ENCODE measurements around the gene THTPA.
"Not testable (repeated sequence)": the region's sequence is repeated elsewhere in the genome, so short reads cannot be mapped to it uniquely, and the experiment has no call there.

Gene THTPA

DNA sequence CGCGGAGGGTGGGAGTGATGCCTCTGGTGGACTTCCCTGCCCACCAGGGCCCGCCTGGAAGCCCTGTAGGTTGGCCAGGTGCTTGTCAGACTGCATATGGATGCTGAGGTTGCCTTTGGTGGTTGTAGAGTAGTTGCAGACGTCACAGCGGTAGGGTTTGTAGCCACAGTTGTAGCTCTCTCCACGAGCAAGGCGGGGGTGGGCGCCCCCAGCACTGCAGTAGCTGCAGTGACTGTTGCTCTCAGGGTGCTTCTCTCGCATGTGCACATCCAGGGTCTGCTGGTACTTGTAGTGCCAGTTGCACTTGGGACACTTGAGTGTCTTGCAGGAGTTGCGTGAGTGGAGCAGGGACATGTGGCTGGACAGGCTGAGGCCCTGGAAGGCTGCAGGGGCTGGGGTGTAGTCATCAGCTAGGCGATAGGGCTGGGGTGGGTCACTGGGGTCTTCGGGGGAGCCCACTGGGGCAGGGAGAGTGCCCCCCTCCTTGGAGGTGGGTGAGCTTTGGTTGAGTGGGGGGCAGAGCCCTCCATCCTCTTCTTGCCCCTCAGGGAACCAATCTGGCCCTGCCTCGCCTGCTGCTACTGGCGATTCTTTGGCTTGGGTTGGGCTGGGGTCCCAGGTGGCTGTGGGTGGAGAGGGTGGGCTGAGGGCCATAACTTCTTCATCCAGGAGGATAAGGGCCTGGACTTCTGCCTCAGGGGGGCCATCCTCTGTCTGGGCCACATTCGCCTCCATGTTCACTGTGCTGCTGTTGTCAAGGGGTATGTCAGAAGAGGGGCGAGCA lies 22.2 kb upstream of the THTPA start:
- DNase-seq (ENCODE audit: low read depth in 2 of 2) = no peak

DNA sequence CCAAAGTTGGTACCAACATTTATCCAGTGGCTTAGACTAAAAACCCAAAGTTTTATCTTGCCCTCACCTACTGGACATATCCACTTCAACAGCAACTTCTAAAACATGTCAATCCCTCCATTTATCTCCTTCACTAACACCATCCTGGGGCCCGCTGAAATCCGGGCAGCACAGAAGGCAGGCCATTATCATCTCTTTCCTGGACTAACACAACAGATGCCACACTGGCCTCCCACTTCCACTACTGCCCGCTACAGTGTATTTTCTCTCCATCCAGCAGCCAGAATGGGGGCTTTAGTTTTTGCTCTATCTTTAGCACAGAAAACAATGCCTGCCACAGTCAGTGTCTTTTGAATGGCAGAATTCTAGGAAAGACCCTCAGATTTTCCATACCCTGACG lies 20.1 kb upstream of the THTPA start:
- DNase-seq (ENCODE audit: low read depth in 2 of 2) = no peak

DNA sequence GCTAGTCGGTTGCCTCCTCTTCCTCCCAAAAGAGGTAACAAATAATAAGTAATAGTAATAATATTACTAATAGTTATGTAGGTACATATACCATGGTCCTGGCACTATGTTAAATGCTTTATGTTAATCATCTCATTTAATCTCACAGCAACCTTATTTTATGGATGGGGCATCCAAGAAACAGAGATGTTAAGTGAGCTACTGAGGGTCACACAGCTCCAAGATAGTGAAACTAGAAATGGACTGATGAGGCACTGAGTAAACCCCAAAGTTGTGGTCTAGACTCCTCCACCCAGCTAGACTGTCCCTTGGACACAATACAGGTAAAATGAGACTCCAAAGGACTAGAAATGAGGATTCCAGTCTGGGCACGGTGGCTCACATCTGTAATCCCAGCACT lies 19.6 kb upstream of the THTPA start:
- no peak for DNase-seq (ENCODE audit: low read depth in 2 of 2)

DNA sequence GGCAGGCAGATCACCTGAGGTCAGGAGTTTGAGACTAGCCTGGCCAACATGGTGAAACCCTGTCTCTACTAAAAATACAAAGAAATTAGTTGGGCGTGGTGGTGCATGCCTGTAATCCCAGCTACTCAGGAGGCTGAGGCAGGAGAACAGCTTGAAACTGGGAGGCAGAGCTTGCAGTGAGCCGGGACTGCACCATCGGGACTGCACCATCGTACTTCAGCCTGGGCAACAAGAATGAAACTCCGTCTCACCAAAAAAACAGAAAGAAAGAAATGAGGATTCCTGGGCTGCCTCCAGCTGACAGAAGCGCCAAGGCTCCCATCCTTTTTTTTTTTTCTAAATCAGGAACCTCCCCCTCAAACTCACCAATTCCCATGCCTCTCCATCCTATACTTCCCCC lies 19.2 kb upstream of the THTPA start:
- not testable (repeated sequence) for DNase-seq (ENCODE audit: low read depth in 2 of 2)

DNA sequence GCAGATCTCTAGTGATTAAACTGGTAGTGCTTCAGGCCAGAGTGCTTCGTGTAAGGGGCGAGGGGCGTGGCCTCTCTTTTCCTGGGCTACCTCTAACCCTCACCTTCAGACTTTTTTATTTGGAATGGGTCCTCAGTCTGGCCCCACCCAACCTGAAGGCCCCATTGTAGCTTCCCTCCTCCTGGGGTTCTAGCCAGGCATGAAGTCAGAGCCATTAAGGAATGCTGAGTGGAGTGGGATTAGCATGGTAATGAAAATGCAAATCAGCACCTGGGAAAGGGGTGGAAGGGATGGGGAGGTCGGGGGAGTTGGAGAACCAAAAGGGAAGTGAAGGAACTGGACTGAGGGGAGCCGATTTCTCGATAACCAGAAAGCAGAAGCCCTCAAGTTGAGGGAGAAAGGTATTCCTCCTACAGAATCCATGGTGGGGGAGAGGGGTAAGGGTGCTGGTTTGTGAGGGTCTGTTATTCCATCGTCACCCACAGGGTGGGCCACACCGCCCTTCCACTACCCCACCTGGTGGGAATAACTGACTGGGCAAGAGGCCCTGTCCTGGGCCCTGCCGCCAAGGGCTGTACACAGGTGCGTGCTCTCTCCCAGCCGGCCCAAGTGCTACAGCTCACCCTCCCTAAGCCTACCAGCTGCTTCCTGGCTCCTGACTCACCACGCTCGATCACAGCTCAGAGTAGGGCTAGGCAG lies 18.6 kb upstream of the THTPA start:
- DNase-seq (ENCODE audit: low read depth in 2 of 2) = no peak

DNA sequence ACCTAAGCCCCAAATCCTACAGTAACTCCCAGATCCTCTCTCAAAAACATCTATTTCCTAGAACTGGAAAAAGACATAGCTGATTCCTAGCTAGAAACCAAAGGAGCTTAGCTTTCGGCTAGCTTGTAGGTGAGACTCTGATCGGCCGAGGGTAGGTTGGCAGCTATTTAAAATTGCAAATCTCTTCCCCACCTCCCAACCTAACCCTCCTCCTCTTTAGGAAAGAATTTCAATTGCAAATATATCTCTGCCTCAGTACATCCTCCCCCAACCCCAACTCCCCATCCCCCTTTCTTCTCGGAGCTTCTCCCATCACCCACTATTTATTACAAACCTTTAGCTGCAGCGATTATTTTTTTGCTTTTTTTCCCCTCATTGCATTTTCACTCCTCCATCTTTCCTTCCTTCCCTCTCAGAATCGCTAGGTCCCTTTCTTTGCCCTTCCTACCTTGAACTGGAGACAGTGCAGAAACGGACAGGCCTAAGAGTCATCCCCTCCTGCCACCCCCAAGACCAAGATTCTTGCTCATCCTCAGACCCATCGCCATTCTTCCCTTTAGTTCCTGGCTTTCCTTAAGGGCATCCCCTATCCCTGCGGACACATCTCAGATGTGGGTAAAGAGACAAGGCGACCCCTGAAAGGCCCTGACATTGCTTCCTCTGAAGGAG lies 17.9 kb upstream of the THTPA start:
- DNase-seq (ENCODE audit: low read depth in 2 of 2) = no peak

DNA sequence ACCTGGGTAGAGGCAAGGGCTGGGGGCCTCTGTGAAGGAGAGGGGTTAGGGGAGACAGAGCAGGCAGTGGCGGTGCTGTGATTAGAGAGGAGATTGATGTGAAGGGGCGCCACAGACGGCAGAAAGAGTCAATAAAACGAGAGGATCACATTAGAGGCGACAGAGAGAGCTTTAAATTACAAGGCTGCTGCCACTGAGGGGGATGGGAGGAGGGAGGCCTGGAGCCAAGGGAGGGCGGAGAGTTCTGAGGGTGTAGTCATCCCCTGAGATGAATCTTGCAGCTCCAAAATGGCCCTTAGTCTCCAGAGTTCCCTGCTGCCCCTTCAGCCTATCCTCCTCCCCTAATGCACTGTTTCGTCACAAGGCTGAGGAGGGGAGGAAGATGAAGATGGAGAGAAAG lies 17.3 kb upstream of the THTPA start:
- DNase-seq (ENCODE audit: low read depth in 2 of 2) = no peak

DNA sequence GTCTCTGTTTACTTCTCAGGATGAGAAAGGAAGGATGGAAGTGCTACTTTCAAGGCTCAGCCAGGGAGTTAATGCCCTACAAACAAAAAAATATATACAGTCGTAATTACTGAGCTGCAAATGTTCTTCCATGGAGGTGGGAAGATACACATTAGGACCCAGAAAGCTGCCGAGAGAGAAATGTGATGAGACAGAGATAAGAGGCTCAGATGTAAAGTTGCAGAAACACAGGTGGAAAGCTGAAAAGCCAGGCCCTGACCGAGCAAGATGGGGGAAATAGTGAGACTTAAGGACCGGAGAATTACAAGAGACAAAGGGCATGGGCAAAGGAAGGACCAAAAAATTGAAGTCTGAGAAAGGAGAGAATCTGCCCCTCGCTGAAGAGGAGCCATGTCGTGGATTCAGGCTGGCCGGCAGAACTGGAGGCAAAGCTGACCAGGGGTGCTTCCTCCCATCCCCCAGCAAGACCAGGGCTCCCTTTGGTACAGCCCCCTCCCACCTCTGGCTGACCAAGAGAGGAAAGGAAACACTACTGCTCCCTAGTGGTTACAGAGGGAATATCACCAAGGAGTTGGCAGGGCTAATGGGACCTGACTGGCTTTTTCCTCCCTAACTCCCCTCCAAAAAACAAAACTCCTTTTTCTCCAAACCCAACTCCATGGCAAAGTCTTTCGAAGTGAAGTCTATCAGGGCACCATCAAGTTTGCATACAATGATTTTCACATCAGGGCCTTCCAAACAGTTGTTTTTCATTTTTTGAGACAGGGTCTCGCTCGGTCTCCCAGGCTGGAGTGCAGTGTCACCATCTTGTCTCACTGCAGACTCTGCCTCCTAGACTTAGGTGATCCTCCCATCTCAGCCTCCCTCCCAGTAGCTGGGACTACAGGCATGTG lies 16.6 kb upstream of the THTPA start:
- DNase-seq (ENCODE audit: low read depth in 2 of 2) = no peak

DNA sequence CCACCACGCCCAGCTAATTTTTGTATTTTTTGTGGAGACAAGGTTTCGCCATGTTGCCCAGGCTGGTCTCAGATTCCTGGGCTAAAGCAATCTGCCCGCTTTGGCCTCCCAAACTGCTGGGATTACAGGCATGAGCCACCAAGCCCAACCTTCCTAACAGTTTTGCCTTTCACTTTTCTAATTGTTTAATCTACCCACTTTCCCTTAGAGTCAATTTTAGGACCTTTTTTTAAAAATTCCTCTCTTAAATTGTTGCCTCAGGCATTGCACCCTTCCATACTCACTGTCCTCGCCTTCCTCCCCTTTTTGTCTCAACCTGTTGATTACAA lies 16.0 kb upstream of the THTPA start:
- DNase-seq (ENCODE audit: low read depth in 2 of 2) = no peak

DNA sequence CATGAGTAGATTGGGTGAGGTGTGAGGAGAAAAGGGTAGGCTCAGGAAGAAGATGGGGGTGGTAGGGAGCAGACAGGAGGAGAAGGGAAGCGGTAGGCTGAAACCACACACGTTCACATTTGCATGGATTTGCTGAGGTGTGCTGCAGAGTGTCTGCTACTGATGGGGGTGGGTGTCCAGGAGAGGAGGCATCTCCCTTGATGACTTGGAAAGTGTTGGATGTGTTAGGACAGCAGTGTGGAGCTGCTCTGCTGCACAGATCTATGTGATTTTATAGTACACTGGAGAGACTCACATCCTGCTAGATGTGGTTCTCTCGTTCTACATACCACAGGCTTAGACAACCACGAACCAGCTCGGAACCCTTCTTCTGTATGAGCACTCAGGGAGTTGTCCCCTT lies 13.8 kb upstream of the THTPA start:
- DNase-seq (ENCODE audit: low read depth in 2 of 2) = no peak

DNA sequence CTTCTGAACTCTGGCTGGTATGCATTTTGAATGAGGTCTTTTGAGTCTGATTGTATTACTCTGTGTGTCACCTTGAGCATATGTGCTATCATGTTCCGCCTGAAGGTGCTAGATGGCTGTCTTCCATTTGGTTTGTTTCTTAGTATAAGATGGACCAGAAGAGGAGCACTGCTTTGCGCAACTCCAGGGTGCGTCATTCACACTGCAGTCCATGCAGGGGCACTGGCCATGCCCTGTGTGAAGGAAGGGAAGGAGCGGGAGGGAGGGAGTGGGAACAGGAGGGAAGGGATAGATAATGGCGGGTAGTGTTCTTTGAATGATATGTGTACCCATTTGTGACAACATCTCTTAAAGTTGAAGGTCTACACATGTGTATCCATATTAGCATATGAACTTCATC lies 12.7 kb upstream of the THTPA start:
- no peak for DNase-seq (ENCODE audit: low read depth in 2 of 2)

DNA sequence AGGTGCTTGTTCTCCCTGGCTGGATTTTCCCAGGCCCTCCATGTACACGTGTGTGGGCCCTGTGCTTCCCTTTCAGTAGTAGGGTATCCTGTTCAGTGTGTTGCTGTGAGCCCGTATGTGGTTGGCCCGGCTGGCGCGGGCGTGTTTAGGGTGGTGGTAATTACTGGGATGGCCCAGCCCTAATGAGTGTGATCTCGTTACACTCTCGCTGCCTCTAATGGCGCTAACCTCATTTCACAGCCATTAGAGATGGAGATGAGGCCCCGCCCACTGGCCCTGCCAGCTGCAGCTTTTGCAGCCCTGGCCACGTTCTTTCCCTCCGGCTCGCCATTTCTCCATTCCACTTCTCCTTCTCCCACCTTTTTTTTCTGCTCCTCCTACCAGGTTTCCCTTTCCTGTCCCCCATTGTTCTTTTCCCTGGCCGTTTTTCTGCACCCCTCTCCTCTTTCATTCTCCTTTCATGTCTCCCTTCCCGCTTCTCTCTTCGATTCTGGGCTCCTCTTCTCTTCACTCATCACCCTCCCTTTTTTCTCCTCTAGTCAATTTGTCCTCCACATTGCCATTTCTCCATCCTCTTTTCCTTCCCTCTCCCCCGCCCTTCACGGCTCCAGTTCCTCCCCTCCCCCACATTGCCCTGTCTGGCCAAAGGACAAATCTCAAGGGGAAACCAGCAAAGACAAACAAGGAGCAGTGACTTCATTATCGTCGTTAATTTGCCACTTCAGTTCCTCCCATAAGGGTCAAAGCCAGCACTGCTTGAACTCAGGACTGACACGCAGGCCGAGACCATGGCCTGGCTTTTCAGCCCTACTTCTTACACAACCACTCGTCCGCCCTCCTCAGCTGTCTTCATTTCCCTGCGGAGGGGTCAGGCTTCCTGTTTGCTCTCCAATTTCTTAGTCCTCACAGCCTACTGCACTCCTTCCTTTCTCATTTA lies 11.3 kb upstream of the THTPA start:
- no peak for DNase-seq (ENCODE audit: low read depth in 2 of 2)

DNA sequence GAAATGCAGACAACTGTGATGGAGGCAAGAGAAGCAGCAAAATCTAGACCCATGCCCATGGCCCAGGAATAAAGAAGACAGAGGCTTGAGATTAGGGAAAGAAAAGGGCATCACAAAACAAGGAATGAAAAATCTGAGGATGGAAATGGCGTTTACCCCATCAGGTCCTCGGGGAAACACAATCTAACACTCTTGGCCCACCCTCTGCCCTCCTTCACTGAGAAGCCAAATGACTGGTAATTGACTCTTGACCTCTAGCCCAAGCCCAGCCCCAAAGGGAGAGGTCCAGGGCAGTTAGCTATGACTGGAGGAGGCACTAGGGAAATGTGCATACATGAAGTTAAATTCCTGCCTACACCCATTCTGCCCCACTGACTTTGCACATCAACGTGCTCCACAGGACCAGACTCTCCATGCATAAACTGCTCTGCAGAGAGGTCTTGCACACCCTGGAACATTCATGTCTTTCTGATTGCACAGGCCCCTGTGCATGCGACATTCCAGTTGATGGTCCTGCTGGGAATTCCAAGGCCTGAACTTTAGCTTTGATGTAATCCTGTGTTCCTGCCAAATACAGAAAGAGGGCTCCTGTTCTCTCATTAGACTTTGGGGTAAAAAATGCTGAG lies 10.2 kb upstream of the THTPA start:
- DNase-seq (ENCODE audit: low read depth in 2 of 2) = no peak

DNA sequence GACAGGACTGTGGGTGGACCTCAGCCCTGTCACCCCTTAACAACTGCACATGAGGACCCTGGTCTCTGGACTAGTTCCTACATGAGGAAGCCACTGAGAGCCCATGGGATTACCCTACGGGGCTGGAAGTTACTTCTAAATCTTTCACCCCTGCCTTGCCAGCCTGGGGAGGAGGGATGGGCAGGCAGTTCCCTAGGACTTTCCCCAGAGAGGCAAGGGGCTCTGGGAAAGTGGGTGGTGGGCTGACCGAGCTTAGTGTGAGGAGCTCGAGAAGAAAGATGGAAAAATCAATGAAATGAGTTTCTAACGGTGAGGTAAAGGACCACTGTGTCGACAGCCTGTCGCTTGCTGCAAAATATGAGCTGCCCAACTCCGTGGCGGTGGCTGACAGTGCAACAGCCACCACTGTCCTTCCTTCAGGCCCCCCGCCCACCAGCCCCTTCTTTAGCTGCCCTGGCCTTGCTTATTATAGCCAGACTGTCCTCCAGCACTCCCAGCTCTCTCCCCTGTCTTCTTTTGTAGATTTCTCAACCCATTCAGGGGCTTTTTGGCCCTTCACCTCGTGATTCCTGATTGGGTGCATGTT lies 9.5 kb upstream of the THTPA start:
- DNase-seq (ENCODE audit: low read depth in 2 of 2) = no peak

DNA sequence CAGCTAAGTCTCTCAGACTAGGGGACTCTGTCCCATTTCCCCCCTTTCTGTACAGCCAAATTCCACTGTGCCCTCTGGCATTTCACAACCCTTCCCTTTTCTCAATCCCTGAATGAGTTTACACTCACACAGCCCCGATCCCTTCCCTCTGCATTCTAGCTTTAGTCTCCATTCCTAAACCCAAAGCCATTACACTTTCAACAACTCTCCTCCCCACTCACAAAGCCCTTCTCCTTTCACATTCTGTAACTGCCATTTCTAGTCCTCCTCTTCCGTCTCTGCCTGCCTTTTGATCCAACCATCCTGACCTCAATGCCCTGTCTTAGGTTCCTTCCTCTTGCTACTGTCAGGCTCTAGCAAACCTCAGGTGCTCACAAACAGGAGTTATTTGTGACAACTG lies 8.1 kb upstream of the THTPA start:
- no peak for DNase-seq (ENCODE audit: low read depth in 2 of 2)

DNA sequence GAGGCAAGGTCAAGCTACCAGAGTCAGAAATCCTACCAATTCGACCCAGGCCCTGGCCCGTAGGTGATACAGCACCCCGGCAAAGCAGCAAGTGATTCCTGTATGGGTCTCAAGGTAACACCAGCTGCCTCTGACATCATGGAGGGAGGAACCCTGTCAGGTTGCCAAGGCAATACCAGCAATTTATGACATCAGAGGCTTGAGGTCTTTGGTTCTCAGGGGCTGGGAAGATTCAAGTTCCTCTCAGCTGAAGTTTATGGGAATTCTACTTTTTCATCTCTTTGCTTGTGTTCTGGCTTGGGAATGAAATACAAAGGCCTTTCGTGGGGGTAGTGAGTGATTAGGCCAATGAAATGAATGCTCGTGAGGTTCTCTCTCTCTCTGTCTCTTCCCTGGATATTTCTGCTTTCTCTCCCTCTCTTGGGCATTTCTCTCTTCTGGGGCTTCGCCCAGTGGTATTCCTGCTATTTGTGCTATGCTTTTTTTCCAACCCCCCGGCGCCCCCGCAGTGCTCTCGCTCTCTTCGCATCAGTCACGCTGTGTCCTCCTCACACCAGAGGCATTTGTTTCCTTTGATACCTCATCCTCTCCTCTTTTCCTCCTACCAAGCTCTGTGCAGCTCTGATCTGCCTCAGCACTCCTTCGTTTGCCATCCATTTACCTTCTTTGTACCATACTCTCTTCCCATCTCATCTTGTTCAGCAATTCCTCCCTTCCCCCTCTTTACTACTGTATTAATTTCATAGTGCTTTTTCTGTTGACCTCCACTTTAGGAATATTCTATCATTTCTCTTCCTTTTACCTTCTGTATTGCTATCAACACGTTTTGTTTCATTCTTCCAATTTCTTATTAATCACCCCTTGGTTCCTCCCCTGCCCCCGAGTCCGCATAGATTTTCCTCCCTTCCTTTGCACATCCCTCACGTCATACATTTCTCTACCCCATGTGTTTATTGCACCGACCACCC lies 7.4 kb upstream of the THTPA start:
- DNase-seq (ENCODE audit: low read depth in 2 of 2) = no peak

DNA sequence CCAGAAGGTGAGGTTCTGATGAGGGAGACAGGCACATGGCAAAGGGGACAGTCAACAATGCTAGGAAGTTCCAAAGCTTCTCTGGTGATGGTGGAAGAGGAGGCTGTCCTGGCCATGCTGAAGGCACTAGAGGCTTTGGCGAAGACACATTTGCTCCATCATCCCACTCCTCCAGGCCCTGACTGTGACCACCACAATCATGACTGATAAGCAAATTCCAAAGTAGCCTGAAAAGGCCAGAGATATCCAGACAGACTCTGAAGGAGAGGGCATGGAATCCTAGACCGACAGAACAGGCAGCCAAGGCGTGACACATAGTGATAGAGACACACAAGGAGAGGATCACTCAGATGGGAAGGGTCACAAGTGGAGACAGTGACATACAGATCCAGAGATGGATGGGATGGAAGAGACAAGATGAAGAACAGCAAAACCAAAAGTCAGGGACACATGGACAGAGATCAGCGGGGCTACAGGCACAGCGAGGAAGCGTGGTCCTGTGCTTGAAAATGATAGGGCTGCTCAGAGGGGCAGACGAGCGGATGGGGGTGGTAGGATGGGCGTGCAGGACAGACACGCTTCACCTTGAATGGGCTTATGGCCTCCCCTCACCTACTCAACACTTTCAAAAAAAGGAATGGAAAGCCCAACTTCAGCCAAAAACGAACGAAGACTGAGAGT lies 5.8 kb upstream of the THTPA start:
- no peak for DNase-seq (ENCODE audit: low read depth in 2 of 2)

DNA sequence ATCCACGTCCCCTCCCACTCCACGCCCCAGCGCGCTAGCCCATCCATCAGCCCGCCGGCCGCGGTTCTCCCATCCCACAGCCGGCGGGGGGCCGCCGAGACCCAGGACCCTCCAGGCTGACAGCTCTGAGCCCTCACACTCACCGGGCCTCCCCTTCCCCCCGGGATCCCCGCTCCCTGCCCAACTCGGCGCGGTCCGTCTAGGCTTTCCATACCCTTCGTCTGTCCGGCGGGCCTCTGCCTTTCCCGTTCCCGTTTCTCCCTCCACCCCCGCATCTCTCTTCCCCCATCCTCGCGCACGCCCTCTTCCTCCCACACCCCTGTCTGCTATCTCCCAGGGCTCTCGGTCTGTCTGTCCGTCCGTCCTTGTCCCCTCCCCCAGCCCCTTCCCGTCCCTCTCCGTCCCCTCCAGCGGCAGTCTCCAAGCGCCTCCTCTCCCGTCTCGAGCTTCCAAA lies 5.2 kb upstream of the THTPA start:
- no peak for DNase-seq (ENCODE audit: low read depth in 2 of 2)
